Measurements from ENCODE around the gene PIK3C2B. TPM values are rescaled to one million over a fixed set of nuclear protein-coding genes. Genes with fewer than 3 reads are reported as not detected.

Gene PIK3C2B
- total RNA-seq, 4 donors from 2014 or later, result 7.4 to 81.5 (median 38.3) TPM

GRCh38 chr1:204456826-204457442, 37.7 kb downstream of the PIK3C2B start:
- TF ChIP-seq CTCF (IDR thresholded peaks at IDR 0.05), result no peak
- TF ChIP-seq POLR2A (IDR thresholded peaks at IDR 0.05), result no peak
- peaks cover 0 to 8% of the 10 kb centered on the region in 2 donors for H3K4me1 ChIP-seq
- H3K27ac ChIP-seq, result peak overlapping the region; percentile 54 to 59
- no peak overlapping the region for H3K4me3 ChIP-seq
- H3K27me3 ChIP-seq, result no peaks in the 10 kb centered on the region
- intact Hi-C loops (cut with DNase I; ENCODE audit: low total_unique reads), result no loop called here
- DNase-seq, result no peak
- H3K36me3 ChIP-seq, result no peaks in the 10 kb centered on the region
- no peaks in the 10 kb centered on the region for H3K9me3 ChIP-seq

GRCh38 chr1:204455831-204456145, 38.8 kb downstream of the PIK3C2B start:
- peaks cover 0 to 8% of the 10 kb centered on the region in 2 donors for H3K4me1 ChIP-seq
- H3K9me3 ChIP-seq, result no peaks in the 10 kb centered on the region
- no peak for TF ChIP-seq POLR2A (IDR thresholded peaks at IDR 0.05)
- TF ChIP-seq CTCF (IDR thresholded peaks at IDR 0.05), result no peak
- no peaks in the 10 kb centered on the region for H3K27me3 ChIP-seq
- peak overlapping the region in 1 of 2 donors; percentile 59 for H3K27ac ChIP-seq
- intact Hi-C loops (cut with DNase I; ENCODE audit: low total_unique reads), result no loop called here
- H3K36me3 ChIP-seq, result no peaks in the 10 kb centered on the region
- DNase-seq, result no peak
- no peak overlapping the region for H3K4me3 ChIP-seq

- TF ChIP-seq POLR2A (IDR thresholded peaks at IDR 0.05) (no peak), CTCF (IDR thresholded peaks at IDR 0.05) (no peak)
- DNase-seq, result no peak
- H3K27ac ChIP-seq, result no peak overlapping the region
- no peak overlapping the region for H3K4me3 ChIP-seq
- intact Hi-C loops (cut with DNase I; ENCODE audit: low total_unique reads), result no loop called here
- peaks cover 0 to 8% of the 10 kb centered on the region in 2 donors for H3K4me1 ChIP-seq
- H3K9me3 ChIP-seq, result no peaks in the 10 kb centered on the region
- no peaks in the 10 kb centered on the region for H3K27me3 ChIP-seq
- H3K36me3 ChIP-seq, result no peaks in the 10 kb centered on the region
Observed at GRCh38 chr1:204455063-204455830, 39.4 kb downstream of the PIK3C2B start.

GRCh38 chr1:204454476-204454875, 40.1 kb downstream of the PIK3C2B start:
- Histone ChIP-seq H3K9me3 (no peaks in the 10 kb centered on the region), H3K27ac (no peak overlapping the region), H3K4me1 (peaks cover 0 to 8% of the 10 kb centered on the region in 2 donors), H3K4me3 (no peak overlapping the region), H3K36me3 (no peaks in the 10 kb centered on the region), H3K27me3 (no peaks in the 10 kb centered on the region)
- no peak for DNase-seq
- TF ChIP-seq CTCF (IDR thresholded peaks at IDR 0.05) (no peak), POLR2A (IDR thresholded peaks at IDR 0.05) (no peak)
- intact Hi-C loops (cut with DNase I; ENCODE audit: low total_unique reads), result no loop called here

- Histone ChIP-seq H3K4me1 (peaks cover 0 to 8% of the 10 kb centered on the region in 2 donors), H3K4me3 (no peak overlapping the region), H3K27me3 (no peaks in the 10 kb centered on the region), H3K9me3 (no peaks in the 10 kb centered on the region), H3K27ac (peak overlapping the region in 1 of 2 donors; percentile 37), H3K36me3 (no peaks in the 10 kb centered on the region)
- intact Hi-C loops (cut with DNase I; ENCODE audit: low total_unique reads), result no loop called here
- DNase-seq, result no peak
- TF ChIP-seq CTCF (IDR thresholded peaks at IDR 0.05), result no peak
- no peak for TF ChIP-seq POLR2A (IDR thresholded peaks at IDR 0.05)
Observed at GRCh38 chr1:204453141-204453772, 41.3 kb downstream of the PIK3C2B start.
